Measurements from ENCODE around the gene PIM2.
"Not testable (repeated sequence)": the region's sequence is repeated elsewhere in the genome, so short reads cannot be mapped to it uniquely, and the experiment has no call there.

PIM2 gene

GRCh38 chrX:48890296-48890925 is 28.4 kb downstream of the PIM2 start:
- Mint-ChIP-seq H3K27ac (no peak overlapping the region), H3K9me3 (peaks cover 48% of the 10 kb centered on the region), H3K4me1 (peaks cover 29% of the 10 kb centered on the region), H3K27me3 (ENCODE audit: low read depth, poor library complexity) (peaks cover 14% of the 10 kb centered on the region), H3K36me3 (ENCODE audit: low read depth) (peaks cover 12% of the 10 kb centered on the region), H3K4me3 (peak overlapping the region; percentile 83)
- DNase-seq = no peak
- no peak for TF ChIP-seq CTCF (IDR thresholded peaks at IDR 0.05)

GRCh38 chrX:48886586-48886985 is 32.2 kb downstream of the PIM2 start:
- H3K4me3 Mint-ChIP-seq; H3K36me3 Mint-ChIP-seq (ENCODE audit: low read depth); H3K27ac Mint-ChIP-seq; DNase-seq: not testable (repeated sequence)
- Mint-ChIP-seq H3K4me1 (peaks cover 17% of the 10 kb centered on the region), H3K27me3 (ENCODE audit: low read depth, poor library complexity) (peaks cover 22% of the 10 kb centered on the region), H3K9me3 (peaks cover 52% of the 10 kb centered on the region)

DNA sequence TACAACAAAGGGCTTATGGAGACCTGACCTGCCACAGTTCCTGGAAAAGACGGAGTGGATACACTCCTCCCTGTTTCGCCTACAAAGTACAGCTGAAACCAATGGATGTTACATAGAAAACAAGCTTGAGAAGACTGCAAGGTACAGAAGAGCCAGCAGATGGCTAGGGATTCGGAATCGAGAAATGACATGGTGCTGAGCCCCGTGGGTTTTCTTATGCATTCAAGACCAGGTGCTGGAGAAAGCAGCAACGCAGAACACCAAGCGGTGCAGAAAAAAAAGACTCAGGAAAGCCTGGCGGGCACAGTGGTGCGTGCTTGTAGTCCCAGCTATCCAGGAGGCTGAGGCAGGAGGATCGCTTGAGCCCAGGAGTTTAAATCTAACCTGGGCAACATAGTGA is 35.1 kb downstream of the PIM2 start:
- Mint-ChIP-seq H3K36me3 (ENCODE audit: low read depth) (no peaks in the 10 kb centered on the region), H3K9me3 (peaks cover 38% of the 10 kb centered on the region), H3K4me3 (no peak overlapping the region), H3K27me3 (ENCODE audit: low read depth, poor library complexity) (peaks cover 19% of the 10 kb centered on the region), H3K4me1 (no peaks in the 10 kb centered on the region), H3K27ac (no peak overlapping the region)
- DNase-seq = no peak
- no peak for TF ChIP-seq CTCF (IDR thresholded peaks at IDR 0.05)

DNA sequence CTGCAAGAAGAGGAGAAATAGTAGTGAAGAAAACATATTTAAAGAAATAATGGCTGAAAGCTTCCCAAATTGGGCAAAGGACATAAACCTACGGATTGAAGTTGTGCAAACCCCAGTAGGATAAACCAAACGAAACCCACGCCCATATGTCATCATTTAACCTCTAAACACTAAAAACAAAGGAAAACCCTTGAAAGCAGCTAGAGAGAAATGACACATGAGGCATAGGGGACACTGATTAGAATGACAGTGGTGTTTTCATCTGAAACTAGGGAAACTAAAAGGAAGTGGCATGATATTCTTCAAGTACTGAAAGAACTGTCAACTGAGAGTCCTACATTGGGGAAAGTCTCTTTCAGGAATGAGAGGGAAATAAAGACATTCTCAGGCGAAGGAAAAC is 41.9 kb downstream of the PIM2 start:
- not testable (repeated sequence) for DNase-seq

GRCh38 chrX:48872017-48872416 is 46.8 kb downstream of the PIM2 start:
- Mint-ChIP-seq H3K9me3 (peaks cover 49% of the 10 kb centered on the region), H3K27me3 (ENCODE audit: low read depth, poor library complexity) (peaks cover 22% of the 10 kb centered on the region)
- not testable (repeated sequence) for H3K27ac Mint-ChIP-seq; H3K4me3 Mint-ChIP-seq; H3K36me3 Mint-ChIP-seq (ENCODE audit: low read depth); H3K4me1 Mint-ChIP-seq; DNase-seq

More for the DNA sequence above, 41.9 kb downstream of the PIM2 start:
- H3K4me3 Mint-ChIP-seq; H3K4me1 Mint-ChIP-seq; H3K27ac Mint-ChIP-seq; H3K36me3 Mint-ChIP-seq (ENCODE audit: low read depth): not testable (repeated sequence)
- H3K9me3 Mint-ChIP-seq = peaks cover 39% of the 10 kb centered on the region
- peaks cover 15% of the 10 kb centered on the region for H3K27me3 Mint-ChIP-seq (ENCODE audit: low read depth, poor library complexity)

DNA sequence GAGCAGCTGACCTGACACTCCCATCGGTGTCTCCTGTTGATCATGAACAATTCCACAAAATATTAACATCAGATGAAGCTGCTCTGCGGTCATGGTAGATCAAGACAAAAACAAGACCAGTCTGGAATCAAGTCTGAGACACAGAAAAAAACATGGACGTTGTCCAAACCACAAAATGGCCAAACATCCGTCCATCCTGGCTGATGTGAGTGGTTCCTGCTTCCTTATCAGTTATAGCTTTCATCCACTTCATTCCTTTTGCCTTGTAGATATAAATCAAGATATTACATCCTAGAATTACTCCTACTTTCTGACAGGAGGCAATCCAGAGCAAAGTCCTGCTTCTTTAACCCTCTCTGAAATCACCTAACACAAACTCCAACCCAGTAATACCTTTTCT is 54.6 kb downstream of the PIM2 start:
- Mint-ChIP-seq H3K4me3 (no peak overlapping the region), H3K9me3 (peaks cover 66% of the 10 kb centered on the region), H3K36me3 (ENCODE audit: low read depth) (no peaks in the 10 kb centered on the region), H3K27me3 (ENCODE audit: low read depth, poor library complexity) (peaks cover 37% of the 10 kb centered on the region), H3K4me1 (no peaks in the 10 kb centered on the region), H3K27ac (no peak overlapping the region)
- no peak for DNase-seq
- no peak for TF ChIP-seq CTCF (IDR thresholded peaks at IDR 0.05)
